ENCODE results near the gene NELFB. TPM values are rescaled to one million over a fixed set of nuclear protein-coding genes. Genes with fewer than 3 reads are reported as not detected.

The NELFB gene
- total RNA-seq, 1 donor from 2014 or later = 33.9 TPM

- H3K9ac ChIP-seq (ENCODE audit: low read depth in 1 of 3, low read length in 3 of 3) = peak overlapping the region; percentile 90 to 99 (median 91)
- peak overlapping the region; percentile 90 for H3K27ac ChIP-seq (ENCODE audit: low read depth, low read length)
- H3K9me3 ChIP-seq (ENCODE audit: control insufficient read depth in 3 of 3, low read length in 3 of 3) = no peaks in the 10 kb centered on the region
- H3K27me3 ChIP-seq (ENCODE audit: control insufficient read depth in 3 of 3, insufficient read depth in 3 of 3, low read length in 3 of 3) = peaks cover 15 to 18% (median 16%) of the 10 kb centered on the region in 3 donors
- H3K36me3 ChIP-seq (ENCODE audit: control insufficient read depth in 3 of 3, insufficient read depth in 3 of 3, low read length in 3 of 3) = no peaks in the 10 kb centered on the region
- H3K4me1 ChIP-seq (ENCODE audit: control insufficient read depth in 3 of 3, insufficient read depth in 3 of 3, low read length in 3 of 3) = peaks cover 12 to 32% (median 13%) of the 10 kb centered on the region in 3 donors
- peak overlapping the region; percentile 81 to 89 (median 89) for H3K4me3 ChIP-seq (ENCODE audit: low read length in 3 of 3)
Measured at GRCh38 chr9:137223078-137223970, 31.8 kb upstream of the NELFB start.

- peak within 1 kb of the TSS; percentile 81 to 89 (median 89) for H3K4me3 ChIP-seq (ENCODE audit: low read length in 3 of 3)
- peak within 1 kb of the TSS; percentile 90 to 99 (median 91) for H3K9ac ChIP-seq (ENCODE audit: low read depth in 1 of 3, low read length in 3 of 3)
- H3K9me3 ChIP-seq (ENCODE audit: control insufficient read depth in 3 of 3, low read length in 3 of 3) = no peaks in the 10 kb centered on the region
- H3K27me3 ChIP-seq (ENCODE audit: control insufficient read depth in 3 of 3, insufficient read depth in 3 of 3, low read length in 3 of 3) = peaks cover 31 to 35% (median 31%) of the 10 kb centered on the region in 3 donors
- peaks cover 12 to 24% (median 13%) of the 10 kb centered on the region in 3 donors for H3K4me1 ChIP-seq (ENCODE audit: control insufficient read depth in 3 of 3, insufficient read depth in 3 of 3, low read length in 3 of 3)
- H3K27ac ChIP-seq (ENCODE audit: low read depth, low read length) = peak within 1 kb of the TSS; percentile 90
- no peaks in the 10 kb centered on the region for H3K36me3 ChIP-seq (ENCODE audit: control insufficient read depth in 3 of 3, insufficient read depth in 3 of 3, low read length in 3 of 3)
Measured at GRCh38 chr9:137224830-137225694, 30.1 kb upstream of the NELFB start, which contains the start of gene CYSRT1. Gene CYSRT1 (plus strand): TSS chr9:137225174. CDS start chr9:137225622, 448 bp downstream.

GRCh38 chr9:137225699-137226331, 29.3 kb upstream of the NELFB start:
- Histone ChIP-seq H3K36me3 (ENCODE audit: control insufficient read depth in 3 of 3, insufficient read depth in 3 of 3, low read length in 3 of 3) (no peaks in the 10 kb centered on the region), H3K4me1 (ENCODE audit: control insufficient read depth in 3 of 3, insufficient read depth in 3 of 3, low read length in 3 of 3) (peaks cover 11 to 24% (median 12%) of the 10 kb centered on the region in 3 donors), H3K27ac (ENCODE audit: low read depth, low read length) (no peak overlapping the region), H3K4me3 (ENCODE audit: low read length in 3 of 3) (no peak overlapping the region), H3K9ac (ENCODE audit: low read depth in 1 of 3, low read length in 3 of 3) (no peak overlapping the region), H3K9me3 (ENCODE audit: control insufficient read depth in 3 of 3, low read length in 3 of 3) (no peaks in the 10 kb centered on the region), H3K27me3 (ENCODE audit: control insufficient read depth in 3 of 3, insufficient read depth in 3 of 3, low read length in 3 of 3) (peaks cover 38 to 42% (median 39%) of the 10 kb centered on the region in 3 donors)

GRCh38 chr9:137226338-137227053, 28.6 kb upstream of the NELFB start:
- no peaks in the 10 kb centered on the region for H3K36me3 ChIP-seq (ENCODE audit: control insufficient read depth in 3 of 3, insufficient read depth in 3 of 3, low read length in 3 of 3)
- H3K27me3 ChIP-seq (ENCODE audit: control insufficient read depth in 3 of 3, insufficient read depth in 3 of 3, low read length in 3 of 3) = peaks cover 45 to 48% (median 46%) of the 10 kb centered on the region in 3 donors
- peak overlapping the region in 1 of 3 donors; percentile 50 for H3K9ac ChIP-seq (ENCODE audit: low read depth in 1 of 3, low read length in 3 of 3)
- H3K4me3 ChIP-seq (ENCODE audit: low read length in 3 of 3) = no peak overlapping the region
- no peak overlapping the region for H3K27ac ChIP-seq (ENCODE audit: low read depth, low read length)
- H3K9me3 ChIP-seq (ENCODE audit: control insufficient read depth in 3 of 3, low read length in 3 of 3) = no peaks in the 10 kb centered on the region
- peaks cover 11 to 24% (median 12%) of the 10 kb centered on the region in 3 donors for H3K4me1 ChIP-seq (ENCODE audit: control insufficient read depth in 3 of 3, insufficient read depth in 3 of 3, low read length in 3 of 3)

GRCh38 chr9:137227054-137227852, 27.9 kb upstream of the NELFB start, which contains the start of gene RNF224:
Gene RNF224 (plus strand): TSS chr9:137227502. CDS start chr9:137228336, 834 bp downstream.
- H3K9me3 ChIP-seq (ENCODE audit: control insufficient read depth in 3 of 3, low read length in 3 of 3) = no peaks in the 10 kb centered on the region
- no peak within 1 kb of the TSS for H3K4me3 ChIP-seq (ENCODE audit: low read length in 3 of 3)
- peak within 1 kb of the TSS in 1 of 3 donors; percentile 50 for H3K9ac ChIP-seq (ENCODE audit: low read depth in 1 of 3, low read length in 3 of 3)
- no peak within 1 kb of the TSS for H3K27ac ChIP-seq (ENCODE audit: low read depth, low read length)
- H3K4me1 ChIP-seq (ENCODE audit: control insufficient read depth in 3 of 3, insufficient read depth in 3 of 3, low read length in 3 of 3) = peaks cover 11 to 24% (median 12%) of the 10 kb centered on the region in 3 donors
- H3K36me3 ChIP-seq (ENCODE audit: control insufficient read depth in 3 of 3, insufficient read depth in 3 of 3, low read length in 3 of 3) = no peaks in the 10 kb centered on the region
- H3K27me3 ChIP-seq (ENCODE audit: control insufficient read depth in 3 of 3, insufficient read depth in 3 of 3, low read length in 3 of 3) = peaks cover 48 to 53% (median 51%) of the 10 kb centered on the region in 3 donors

- H3K9ac ChIP-seq (ENCODE audit: low read depth in 1 of 3, low read length in 3 of 3) = no peak overlapping the region
- H3K36me3 ChIP-seq (ENCODE audit: control insufficient read depth in 3 of 3, insufficient read depth in 3 of 3, low read length in 3 of 3) = no peaks in the 10 kb centered on the region
- H3K27ac ChIP-seq (ENCODE audit: low read depth, low read length) = no peak overlapping the region
- peaks cover 6 to 19% (median 7%) of the 10 kb centered on the region in 3 donors for H3K4me1 ChIP-seq (ENCODE audit: control insufficient read depth in 3 of 3, insufficient read depth in 3 of 3, low read length in 3 of 3)
- H3K27me3 ChIP-seq (ENCODE audit: control insufficient read depth in 3 of 3, insufficient read depth in 3 of 3, low read length in 3 of 3) = peaks cover 48 to 57% (median 54%) of the 10 kb centered on the region in 3 donors
- no peak overlapping the region for H3K4me3 ChIP-seq (ENCODE audit: low read length in 3 of 3)
- no peaks in the 10 kb centered on the region for H3K9me3 ChIP-seq (ENCODE audit: control insufficient read depth in 3 of 3, low read length in 3 of 3)
Measured at GRCh38 chr9:137227853-137228505, 27.1 kb upstream of the NELFB start.

- Histone ChIP-seq H3K27me3 (ENCODE audit: control insufficient read depth in 3 of 3, insufficient read depth in 3 of 3, low read length in 3 of 3) (peaks cover 48 to 59% (median 57%) of the 10 kb centered on the region in 3 donors), H3K4me1 (ENCODE audit: control insufficient read depth in 3 of 3, insufficient read depth in 3 of 3, low read length in 3 of 3) (peaks cover 5 to 17% (median 6%) of the 10 kb centered on the region in 3 donors), H3K4me3 (ENCODE audit: low read length in 3 of 3) (no peak overlapping the region), H3K36me3 (ENCODE audit: control insufficient read depth in 3 of 3, insufficient read depth in 3 of 3, low read length in 3 of 3) (no peaks in the 10 kb centered on the region), H3K9me3 (ENCODE audit: control insufficient read depth in 3 of 3, low read length in 3 of 3) (no peaks in the 10 kb centered on the region), H3K9ac (ENCODE audit: low read depth in 1 of 3, low read length in 3 of 3) (no peak overlapping the region), H3K27ac (ENCODE audit: low read depth, low read length) (no peak overlapping the region)
Measured at GRCh38 chr9:137228506-137228967, 26.6 kb upstream of the NELFB start.
